ENCODE data around the gene IDH3G.
"Not testable (repeated sequence)": the region's sequence is repeated elsewhere in the genome, so short reads cannot be mapped to it uniquely, and the experiment has no call there.

The IDH3G gene

DNA sequence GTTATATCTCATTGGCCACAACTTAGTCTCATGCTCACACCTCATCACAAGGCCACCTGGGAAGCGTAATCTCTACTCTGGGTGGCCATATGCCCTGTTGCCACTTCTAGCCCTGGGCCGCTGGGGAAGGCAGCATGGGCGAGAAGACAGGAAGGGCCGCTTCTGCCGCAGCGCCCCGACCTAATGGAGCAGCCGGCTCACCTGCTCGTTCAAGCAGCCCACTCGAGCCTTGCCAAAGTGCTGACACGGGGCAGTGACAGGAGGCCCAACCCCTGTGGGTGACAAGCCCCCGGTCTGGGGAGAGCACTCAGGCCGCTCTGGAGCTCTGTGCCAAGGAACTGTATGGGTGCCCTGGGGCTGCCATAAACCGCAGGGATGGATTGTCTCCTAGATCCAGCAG is 52.1 kb downstream of the IDH3G start:
- not testable (repeated sequence) for H3K4me3 ChIP-seq (ENCODE audit: low read depth, low read length, poor library complexity, severe bottlenecking); H3K9me3 ChIP-seq (ENCODE audit: low read length); H4K20me1 ChIP-seq (ENCODE audit: insufficient read depth, low read length); H3K27me3 ChIP-seq (ENCODE audit: insufficient read depth, low read length); H3K9me2 ChIP-seq (ENCODE audit: low read depth, low read length); H3K27ac ChIP-seq (ENCODE audit: low read depth, low read length, poor library complexity, severe bottlenecking); H3K9ac ChIP-seq (ENCODE audit: low read length); H2AFZ ChIP-seq (ENCODE audit: low read length); H3K36me3 ChIP-seq (ENCODE audit: insufficient read depth, low read length); H3K4me2 ChIP-seq (ENCODE audit: low read length); H3F3A ChIP-seq (ENCODE audit: insufficient read depth, low read length); H3K4me1 ChIP-seq (ENCODE audit: insufficient read depth, low read length, severe bottlenecking); H3K79me2 ChIP-seq (ENCODE audit: insufficient read depth, low read length)

DNA sequence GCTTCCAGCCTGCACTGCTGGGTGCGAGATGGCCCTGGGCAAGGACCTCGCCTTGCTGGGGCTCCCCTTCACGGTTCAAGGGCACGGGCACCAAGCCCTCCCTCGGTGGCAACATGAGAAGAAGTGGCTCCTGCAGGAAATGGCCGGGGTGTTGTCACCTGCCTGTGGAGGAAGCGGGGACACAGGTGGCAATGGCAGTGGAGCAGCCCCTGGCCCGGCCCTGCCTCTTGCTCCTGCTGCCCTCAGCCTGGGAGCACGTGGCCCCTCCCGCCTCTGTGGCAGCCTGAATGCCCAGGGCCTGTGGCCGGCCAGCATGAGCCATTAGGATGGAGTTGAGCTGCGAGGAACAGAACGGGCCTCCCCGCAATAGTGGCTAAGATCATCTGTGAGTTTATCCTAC is 52.7 kb downstream of the IDH3G start:
- H3K9me3 ChIP-seq (ENCODE audit: low read length), result no peaks in the 10 kb centered on the region
- H3F3A ChIP-seq (ENCODE audit: insufficient read depth, low read length), result no peaks in the 10 kb centered on the region
- no peaks in the 10 kb centered on the region for H3K4me1 ChIP-seq (ENCODE audit: insufficient read depth, low read length, severe bottlenecking)
- no peak overlapping the region for H2AFZ ChIP-seq (ENCODE audit: low read length)
- no peaks in the 10 kb centered on the region for H3K9me2 ChIP-seq (ENCODE audit: low read depth, low read length)
- H3K27me3 ChIP-seq (ENCODE audit: insufficient read depth, low read length), result no peaks in the 10 kb centered on the region
- H3K4me2 ChIP-seq (ENCODE audit: low read length), result no peak overlapping the region
- no peak overlapping the region for H3K9ac ChIP-seq (ENCODE audit: low read length)
- H4K20me1 ChIP-seq (ENCODE audit: insufficient read depth, low read length), result no peaks in the 10 kb centered on the region
- no peaks in the 10 kb centered on the region for H3K36me3 ChIP-seq (ENCODE audit: insufficient read depth, low read length)
- no peak overlapping the region for H3K4me3 ChIP-seq (ENCODE audit: low read depth, low read length, poor library complexity, severe bottlenecking)
- no peaks in the 10 kb centered on the region for H3K79me2 ChIP-seq (ENCODE audit: insufficient read depth, low read length)
- H3K27ac ChIP-seq (ENCODE audit: low read depth, low read length, poor library complexity, severe bottlenecking), result no peak overlapping the region
- TF ChIP-seq CTCF (IDR thresholded peaks at IDR 0.05; ENCODE audit: low read length) (no peak), EZH2 (IDR thresholded peaks at IDR 0.05; ENCODE audit: borderline replicate concordance, low read length) (no peak)

- no peaks in the 10 kb centered on the region for H3K9me3 ChIP-seq (ENCODE audit: low read length)
These were observed 53.4 kb downstream of the IDH3G start for GRCh38 chrX:153740631-153741222.

More at GRCh38 chrX:153740631-153741222, 53.4 kb downstream of the IDH3G start:
- Histone ChIP-seq H2AFZ (ENCODE audit: low read length) (no peak overlapping the region), H3K36me3 (ENCODE audit: insufficient read depth, low read length) (no peaks in the 10 kb centered on the region), H3K4me3 (ENCODE audit: low read depth, low read length, poor library complexity, severe bottlenecking) (no peak overlapping the region), H3K4me1 (ENCODE audit: insufficient read depth, low read length, severe bottlenecking) (no peaks in the 10 kb centered on the region), H3K27me3 (ENCODE audit: insufficient read depth, low read length) (no peaks in the 10 kb centered on the region), H3F3A (ENCODE audit: insufficient read depth, low read length) (no peaks in the 10 kb centered on the region), H3K4me2 (ENCODE audit: low read length) (no peak overlapping the region), H4K20me1 (ENCODE audit: insufficient read depth, low read length) (no peaks in the 10 kb centered on the region), H3K9me2 (ENCODE audit: low read depth, low read length) (no peaks in the 10 kb centered on the region), H3K79me2 (ENCODE audit: insufficient read depth, low read length) (no peaks in the 10 kb centered on the region), H3K9ac (ENCODE audit: low read length) (no peak overlapping the region), H3K27ac (ENCODE audit: low read depth, low read length, poor library complexity, severe bottlenecking) (no peak overlapping the region)
- no peak for TF ChIP-seq CTCF (IDR thresholded peaks at IDR 0.05; ENCODE audit: low read length)
- TF ChIP-seq EZH2 (IDR thresholded peaks at IDR 0.05; ENCODE audit: borderline replicate concordance, low read length), result no peak

Data from OCI-LY1 (cell line).